ENCODE measurements around the gene OST4.

The OST4 gene

GRCh38 chr2:27025861-27026851 is 45.3 kb downstream of the OST4 start:
- no peaks in the 10 kb centered on the region for H3K9me3 ChIP-seq (replicated peaks; ENCODE audit: insufficient read depth, low read length)
- H3K4me1 ChIP-seq (ENCODE audit: low read length), result no peaks in the 10 kb centered on the region
- H2AFZ ChIP-seq (ENCODE audit: low read length), result no peak overlapping the region
- TF ChIP-seq EZH2 (optimal IDR thresholded peaks at IDR 0.05; ENCODE audit: low read depth, low read length), result no peak
- TF ChIP-seq EZH2phosphoT487 (IDR thresholded peaks at IDR 0.05; ENCODE audit: low read length), result no peak
- no peak for TF ChIP-seq CTCF (IDR thresholded peaks at IDR 0.05; ENCODE audit: low read length)
- no peaks in the 10 kb centered on the region for H4K20me1 ChIP-seq (ENCODE audit: insufficient read depth, low read length)
- H3K4me2 ChIP-seq (ENCODE audit: low read depth, low read length), result no peak overlapping the region
- no peak overlapping the region for H3K27ac ChIP-seq (ENCODE audit: low read length)
- no peak overlapping the region for H3K9ac ChIP-seq (ENCODE audit: low read length)
- H3K9me2 ChIP-seq (replicated peaks; ENCODE audit: insufficient read depth, low read length), result no peaks in the 10 kb centered on the region
- no peaks in the 10 kb centered on the region for H3K27me3 ChIP-seq (replicated peaks; ENCODE audit: insufficient read depth, low read length)
- no peak overlapping the region for H3K4me3 ChIP-seq (ENCODE audit: low read length)
- H3F3A ChIP-seq (ENCODE audit: insufficient read depth, low read length), result no peaks in the 10 kb centered on the region
- H3K79me2 ChIP-seq (ENCODE audit: low read length), result no peaks in the 10 kb centered on the region
- H3K36me3 ChIP-seq (replicated peaks; ENCODE audit: insufficient read depth, low read length), result no peaks in the 10 kb centered on the region
- DNase-seq, result no peak

- TF ChIP-seq EZH2phosphoT487 (IDR thresholded peaks at IDR 0.05; ENCODE audit: low read length) (no peak), EZH2 (optimal IDR thresholded peaks at IDR 0.05; ENCODE audit: low read depth, low read length) (no peak), CTCF (IDR thresholded peaks at IDR 0.05; ENCODE audit: low read length) (no peak)
- no peaks in the 10 kb centered on the region for H3F3A ChIP-seq (ENCODE audit: insufficient read depth, low read length)
- H3K9me3 ChIP-seq (replicated peaks; ENCODE audit: insufficient read depth, low read length), result no peaks in the 10 kb centered on the region
- no peak overlapping the region for H3K4me2 ChIP-seq (ENCODE audit: low read depth, low read length)
- H3K9me2 ChIP-seq (replicated peaks; ENCODE audit: insufficient read depth, low read length), result no peaks in the 10 kb centered on the region
- no peak overlapping the region for H3K4me3 ChIP-seq (ENCODE audit: low read length)
- no peak overlapping the region for H3K9ac ChIP-seq (ENCODE audit: low read length)
- no peaks in the 10 kb centered on the region for H3K27me3 ChIP-seq (replicated peaks; ENCODE audit: insufficient read depth, low read length)
- no peaks in the 10 kb centered on the region for H3K79me2 ChIP-seq (ENCODE audit: low read length)
- H3K27ac ChIP-seq (ENCODE audit: low read length), result no peak overlapping the region
- DNase-seq, result no peak
- no peaks in the 10 kb centered on the region for H3K4me1 ChIP-seq (ENCODE audit: low read length)
- H4K20me1 ChIP-seq (ENCODE audit: insufficient read depth, low read length), result no peaks in the 10 kb centered on the region
- H3K36me3 ChIP-seq (replicated peaks; ENCODE audit: insufficient read depth, low read length), result no peaks in the 10 kb centered on the region
- H2AFZ ChIP-seq (ENCODE audit: low read length), result no peak overlapping the region
Measured at GRCh38 chr2:27025281-27025800, 46.1 kb downstream of the OST4 start.

- TF ChIP-seq CTCF (IDR thresholded peaks at IDR 0.05; ENCODE audit: low read length) (no peak), EZH2 (optimal IDR thresholded peaks at IDR 0.05; ENCODE audit: low read depth, low read length) (no peak), EZH2phosphoT487 (IDR thresholded peaks at IDR 0.05; ENCODE audit: low read length) (no peak)
- Histone ChIP-seq H3K4me2 (ENCODE audit: low read depth, low read length) (no peak overlapping the region), H3K36me3 (replicated peaks; ENCODE audit: insufficient read depth, low read length) (no peaks in the 10 kb centered on the region), H4K20me1 (ENCODE audit: insufficient read depth, low read length) (no peaks in the 10 kb centered on the region), H3K27ac (ENCODE audit: low read length) (no peak overlapping the region), H3F3A (ENCODE audit: insufficient read depth, low read length) (no peaks in the 10 kb centered on the region), H3K4me3 (ENCODE audit: low read length) (no peak overlapping the region), H3K79me2 (ENCODE audit: low read length) (no peaks in the 10 kb centered on the region), H3K4me1 (ENCODE audit: low read length) (no peaks in the 10 kb centered on the region), H3K9ac (ENCODE audit: low read length) (no peak overlapping the region), H3K9me3 (replicated peaks; ENCODE audit: insufficient read depth, low read length) (no peaks in the 10 kb centered on the region), H3K27me3 (replicated peaks; ENCODE audit: insufficient read depth, low read length) (no peaks in the 10 kb centered on the region), H2AFZ (ENCODE audit: low read length) (no peak overlapping the region), H3K9me2 (replicated peaks; ENCODE audit: insufficient read depth, low read length) (no peaks in the 10 kb centered on the region)
- DNase-seq, result no peak
Measured at GRCh38 chr2:27024812-27025211, 46.6 kb downstream of the OST4 start.
